ENCODE data around the gene GLRX. TPM values are rescaled to one million over a fixed set of nuclear protein-coding genes. Genes with fewer than 3 reads are reported as not detected.

The GLRX gene
- total and polyA plus RNA-seq, 2 experiments from 2014 or later, result 15.7 to 51.1 TPM

- Histone ChIP-seq H3K9me3 (ENCODE audit: low read depth) (no peaks in the 10 kb centered on the region), H3K36me3 (no peaks in the 10 kb centered on the region), H3K4me1 (ENCODE audit: low read depth) (no peaks in the 10 kb centered on the region), H3K4me3 (no peak overlapping the region), H3K27me3 (no peaks in the 10 kb centered on the region), H3K27ac (no peak overlapping the region)
- DNase-seq (ENCODE audit: low read depth in 1 of 2, low spot score in 1 of 2), result peak; percentile 51 to 77
- peak; percentile 27 for TF ChIP-seq CTCF (IDR thresholded peaks at IDR 0.05; ENCODE audit: low read depth, low read length)
Measured at GRCh38 chr5:95842854-95843544, 20.5 kb upstream of the GLRX start.

GRCh38 chr5:95841914-95842812 is 19.6 kb upstream of the GLRX start:
- Histone ChIP-seq H3K27ac (no peak overlapping the region), H3K36me3 (no peaks in the 10 kb centered on the region), H3K9me3 (ENCODE audit: low read depth) (no peaks in the 10 kb centered on the region), H3K27me3 (no peaks in the 10 kb centered on the region), H3K4me1 (ENCODE audit: low read depth) (no peaks in the 10 kb centered on the region), H3K4me3 (no peak overlapping the region)
- DNase-seq (ENCODE audit: low read depth in 1 of 2, low spot score in 1 of 2), result peak in 1 of 2 donors; percentile 92
- no peak for TF ChIP-seq CTCF (IDR thresholded peaks at IDR 0.05; ENCODE audit: low read depth, low read length)

- Histone ChIP-seq H3K27me3 (no peaks in the 10 kb centered on the region), H3K4me3 (no peak overlapping the region), H3K4me1 (ENCODE audit: low read depth) (no peaks in the 10 kb centered on the region), H3K36me3 (no peaks in the 10 kb centered on the region), H3K9me3 (ENCODE audit: low read depth) (no peaks in the 10 kb centered on the region), H3K27ac (no peak overlapping the region)
- no peak for TF ChIP-seq CTCF (IDR thresholded peaks at IDR 0.05; ENCODE audit: low read depth, low read length)
- no peak for DNase-seq (ENCODE audit: low read depth in 1 of 2, low spot score in 1 of 2)
Measured at GRCh38 chr5:95840956-95841705, 18.6 kb upstream of the GLRX start.

- no peak for DNase-seq (ENCODE audit: low read depth in 1 of 2, low spot score in 1 of 2)
- no peak overlapping the region for H3K27ac ChIP-seq
- no peak overlapping the region for H3K4me3 ChIP-seq
- no peaks in the 10 kb centered on the region for H3K4me1 ChIP-seq (ENCODE audit: low read depth)
- no peaks in the 10 kb centered on the region for H3K27me3 ChIP-seq
- H3K36me3 ChIP-seq, result no peaks in the 10 kb centered on the region
- no peak for TF ChIP-seq CTCF (IDR thresholded peaks at IDR 0.05; ENCODE audit: low read depth, low read length)
- H3K9me3 ChIP-seq (ENCODE audit: low read depth), result no peaks in the 10 kb centered on the region
Measured at GRCh38 chr5:95839658-95840057, 17.1 kb upstream of the GLRX start.

- Histone ChIP-seq H3K9me3 (ENCODE audit: low read depth) (no peaks in the 10 kb centered on the region), H3K4me3 (no peak overlapping the region), H3K4me1 (ENCODE audit: low read depth) (peaks cover 7% of the 10 kb centered on the region), H3K36me3 (no peaks in the 10 kb centered on the region), H3K27ac (no peak overlapping the region), H3K27me3 (no peaks in the 10 kb centered on the region)
- TF ChIP-seq CTCF (IDR thresholded peaks at IDR 0.05; ENCODE audit: low read depth, low read length), result no peak
- DNase-seq (ENCODE audit: low read depth in 1 of 2, low spot score in 1 of 2), result no peak
Measured at GRCh38 chr5:95838556-95838955, 16.0 kb upstream of the GLRX start.

Data from cardiac muscle cell (in vitro differentiated cells and primary cell).